ENCODE measurements around the gene DNAH17.

Gene DNAH17

GRCh38 chr17:78502611-78503148, 74.5 kb downstream of the DNAH17 start:
- no peak for DNase-seq (ENCODE audit: low read depth)
- TF ChIP-seq CTCF (conservative IDR thresholded peaks at IDR 0.05; ENCODE audit: low read depth, low read length), result no peak
- H3K4me3 ChIP-seq (ENCODE audit: low read depth, low read length), result no peak overlapping the region

DNA sequence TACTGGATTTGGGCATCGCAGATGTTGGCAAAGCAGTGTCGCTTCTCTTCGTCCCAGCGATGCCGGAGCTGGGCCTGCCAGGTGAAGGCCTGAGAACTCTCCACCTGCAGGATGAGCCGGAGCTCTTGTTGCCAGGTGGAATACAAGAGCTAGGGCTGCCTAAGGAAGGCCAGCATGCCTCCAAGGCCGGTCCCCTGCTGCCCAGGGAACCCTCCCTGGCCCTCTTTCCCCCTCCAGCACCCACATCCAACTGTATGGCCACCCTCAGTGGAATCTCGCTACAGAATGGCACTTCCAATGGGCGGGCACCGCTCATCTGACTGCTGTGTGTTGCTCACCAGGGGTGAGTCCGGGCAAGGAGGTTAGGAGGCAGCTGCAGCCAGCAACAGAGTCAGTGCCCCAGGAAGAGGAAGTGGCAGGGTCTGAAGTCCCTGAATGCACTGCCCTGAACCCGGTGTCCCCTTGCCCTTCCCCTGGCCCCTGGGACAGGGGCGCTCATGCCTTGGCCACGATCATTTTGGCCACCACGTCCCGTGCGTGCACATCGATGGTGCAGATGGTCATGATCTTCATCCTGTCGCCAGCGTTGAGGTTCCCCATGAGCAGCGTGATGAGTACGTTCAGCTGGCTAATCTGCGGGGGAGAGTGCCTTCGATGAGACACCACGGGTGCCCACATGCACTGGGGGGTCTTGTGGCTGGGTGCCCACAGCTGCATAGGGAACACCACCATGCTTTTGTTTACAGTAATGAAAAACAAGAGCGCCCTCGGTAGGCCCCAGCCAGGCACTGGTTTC, 75.8 kb downstream of the DNAH17 start:
- H3K4me3 ChIP-seq (ENCODE audit: low read depth, low read length), result no peak overlapping the region
- DNase-seq (ENCODE audit: low read depth), result no peak
- no peak for TF ChIP-seq CTCF (conservative IDR thresholded peaks at IDR 0.05; ENCODE audit: low read depth, low read length)

DNA sequence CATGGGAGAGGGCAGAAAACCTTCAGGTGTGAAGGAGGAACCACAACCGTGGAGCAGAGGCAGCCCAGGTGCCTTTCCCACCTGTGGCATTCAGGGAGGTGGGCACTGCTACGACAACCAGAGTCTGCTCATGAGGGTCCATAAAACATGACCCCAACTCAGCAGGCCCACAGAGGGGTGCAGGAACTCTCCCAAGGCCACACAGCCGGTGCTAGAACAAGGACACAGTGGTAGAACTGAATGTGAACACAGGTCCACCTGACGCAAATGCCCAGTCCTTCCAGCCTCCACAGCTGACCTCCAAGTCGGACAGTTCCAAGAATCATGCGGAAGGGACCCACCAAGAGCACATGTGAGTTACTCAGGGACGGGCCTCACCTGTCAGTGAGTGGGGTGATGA, 76.4 kb downstream of the DNAH17 start:
- no peak for DNase-seq (ENCODE audit: low read depth)
- TF ChIP-seq CTCF (conservative IDR thresholded peaks at IDR 0.05; ENCODE audit: low read depth, low read length), result no peak
- no peak overlapping the region for H3K4me3 ChIP-seq (ENCODE audit: low read depth, low read length)

DNA sequence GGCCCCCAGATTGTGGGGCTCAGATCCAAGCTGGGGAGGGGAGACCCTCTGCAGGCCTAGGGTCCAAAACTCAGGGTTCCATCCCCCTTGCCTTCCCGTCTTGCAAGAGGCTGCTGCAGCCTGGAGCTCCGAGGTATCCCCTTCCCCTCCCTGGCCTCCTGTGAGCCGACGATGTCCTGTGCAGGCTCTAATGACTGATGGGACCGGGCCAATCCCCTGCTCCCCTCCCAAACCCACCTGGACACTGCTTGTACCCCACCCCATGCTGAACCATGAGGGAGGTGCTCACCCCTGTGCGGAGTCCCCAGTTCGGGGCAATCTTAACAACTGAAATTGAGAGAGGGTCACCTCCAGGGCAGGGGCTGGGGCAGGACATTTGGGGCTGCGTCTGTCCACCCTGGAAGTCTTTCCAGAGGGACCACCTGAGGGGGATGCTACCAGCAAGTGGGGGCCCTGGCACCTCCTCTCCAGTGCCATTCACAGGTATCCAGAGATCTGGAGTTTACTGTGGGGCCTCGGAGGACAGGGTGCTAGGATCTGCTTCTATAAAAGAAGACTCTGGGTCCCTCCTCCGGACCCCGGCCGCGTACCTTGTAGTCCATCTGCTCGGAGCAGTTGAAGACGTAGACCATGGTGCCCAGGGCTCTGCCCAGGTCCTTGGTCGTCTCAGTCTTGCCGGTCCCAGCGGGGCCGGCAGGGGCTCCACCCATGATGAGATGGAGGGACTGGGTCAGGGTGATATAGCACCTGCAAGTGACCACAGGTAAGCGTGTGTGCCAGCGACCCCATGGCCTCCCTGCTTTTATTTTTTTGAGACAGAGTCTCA, 77.3 kb downstream of the DNAH17 start:
- no peak overlapping the region for H3K4me3 ChIP-seq (ENCODE audit: low read depth, low read length)
- DNase-seq (ENCODE audit: low read depth), result no peak
- TF ChIP-seq CTCF (conservative IDR thresholded peaks at IDR 0.05; ENCODE audit: low read depth, low read length), result no peak

DNA sequence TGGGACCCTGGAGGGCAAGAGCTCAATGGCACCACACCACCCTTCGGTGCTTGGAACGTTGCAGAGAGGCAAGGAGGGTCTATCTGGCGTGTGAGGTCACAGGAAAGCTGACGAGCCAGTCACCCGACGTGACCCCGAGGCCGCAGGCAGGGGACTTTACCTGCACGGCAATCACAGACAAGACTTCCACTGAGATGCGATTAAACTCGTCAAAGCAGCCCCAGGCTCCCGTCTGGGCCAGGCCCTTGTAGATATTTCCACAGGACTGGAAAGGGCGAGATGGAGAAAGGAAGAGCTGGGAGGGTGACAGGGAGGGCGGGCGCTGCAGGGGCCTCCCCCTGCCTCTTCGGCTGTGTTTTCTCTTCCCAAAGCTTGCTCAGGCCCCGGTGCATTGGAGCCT, 78.3 kb downstream of the DNAH17 start:
- DNase-seq (ENCODE audit: low read depth), result no peak
- no peak for TF ChIP-seq CTCF (conservative IDR thresholded peaks at IDR 0.05; ENCODE audit: low read depth, low read length)
- H3K4me3 ChIP-seq (ENCODE audit: low read depth, low read length), result no peak overlapping the region

- H3K4me3 ChIP-seq (ENCODE audit: low read depth, low read length), result no peak overlapping the region
- peak; percentile 88 for DNase-seq (ENCODE audit: low read depth)
- TF ChIP-seq CTCF (conservative IDR thresholded peaks at IDR 0.05; ENCODE audit: low read depth, low read length), result peak; percentile 89
These were observed 80.1 kb downstream of the DNAH17 start for GRCh38 chr17:78497115-78497540.

Measured in choroid plexus epithelial cell (primary cell).